HG02798 (cell line): ENCODE results near the gene CEP128.

Source experiments
- ATAC-seq: cut with Tn5 transposase; IDR thresholded peaks from one replicate; pipeline ENCODE4 v1.9.1; 2021; ENCODE audit warnings: mild to moderate bottlenecking; ENCODE audit not compliant: unreplicated experiment, poor library complexity

CEP128 gene

DNA sequence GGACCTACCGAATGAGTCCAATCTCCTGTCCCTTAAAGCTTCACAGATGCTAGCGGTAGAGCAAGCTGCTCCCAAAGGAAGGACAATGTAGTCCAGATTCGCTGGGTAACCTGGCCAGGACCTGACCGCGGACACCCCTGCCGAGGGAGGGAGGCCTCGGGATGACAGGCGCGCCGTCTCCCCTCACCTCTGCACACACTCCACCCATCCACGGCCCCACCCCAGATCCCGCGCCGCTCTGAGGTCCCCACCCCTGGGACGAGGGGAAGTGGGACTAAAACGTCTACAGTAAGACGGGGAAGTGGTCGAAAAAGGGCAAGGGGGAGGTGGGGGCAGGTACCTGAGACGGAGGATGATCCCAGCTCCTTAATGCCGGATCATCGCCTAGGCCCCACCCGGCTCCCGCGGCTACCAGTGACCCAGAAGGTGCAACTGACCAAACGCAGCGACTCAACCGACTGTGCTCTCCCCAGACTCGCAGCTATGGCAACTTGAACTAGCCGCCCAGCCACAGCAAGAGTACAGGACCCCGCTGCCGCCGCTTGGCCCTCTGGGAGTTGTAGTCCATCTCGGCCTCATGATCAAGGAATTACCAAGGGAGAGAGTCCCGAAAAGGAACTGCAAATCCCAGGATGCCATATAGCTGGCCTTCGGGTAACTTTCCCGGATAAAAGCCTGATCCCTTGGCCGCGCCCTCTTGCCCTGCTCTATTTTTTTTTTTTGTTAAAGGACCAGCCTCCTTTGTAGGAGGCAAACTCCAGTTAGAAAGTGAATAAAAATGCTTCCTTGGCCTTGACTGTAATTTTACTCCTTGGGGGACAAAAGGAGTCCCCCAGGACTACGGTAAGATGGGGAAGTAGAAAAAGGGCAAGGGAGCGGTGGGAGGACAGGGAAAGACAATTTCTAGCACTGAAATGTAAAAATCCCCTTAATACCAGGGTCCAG lies at the start of gene CEP128:
Gene CEP128 (minus strand): TSS at position 498 of the 945 bp plus-strand sequence.
- ATAC-seq = peak; percentile 99

DNA sequence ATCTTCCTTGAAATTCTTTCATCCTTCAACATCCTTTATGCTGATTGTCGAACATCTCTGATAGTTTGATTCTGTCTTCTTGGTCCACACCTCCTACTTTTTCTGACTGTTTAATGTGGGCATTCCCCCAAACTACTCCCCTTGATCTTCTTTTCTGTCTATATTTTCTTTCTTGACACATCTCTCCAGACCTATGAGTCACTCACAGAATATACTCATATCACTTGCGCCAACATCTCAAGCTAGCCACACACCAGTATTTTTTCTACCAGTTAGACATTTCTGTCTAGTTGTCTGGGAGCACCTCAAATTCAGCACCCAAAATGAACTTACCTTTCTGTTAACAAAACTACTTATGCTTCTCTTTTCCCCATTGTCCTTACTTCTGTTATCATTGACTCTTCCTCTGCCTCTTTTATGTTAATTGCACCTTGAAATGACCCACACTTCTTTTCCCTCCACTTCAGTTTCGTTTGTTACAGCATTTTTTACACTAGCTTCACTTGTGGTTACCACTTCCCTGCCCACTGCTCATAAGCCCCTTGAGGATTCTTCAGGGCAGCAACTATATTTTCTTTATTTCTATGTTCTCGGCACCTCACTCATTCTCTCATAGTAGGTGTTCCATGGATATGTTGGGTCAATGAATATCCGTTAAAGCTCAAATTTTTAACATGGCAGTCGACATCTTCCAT lies 47.3 kb upstream of the CEP128 start:
- ATAC-seq = peak; percentile 64

GRCh38 chr14:80988192-80988591 lies 46.7 kb upstream of the CEP128 start:
- ATAC-seq = no peak

GRCh38 chr14:80987235-80988032 lies 45.9 kb upstream of the CEP128 start:
- ATAC-seq = peak; percentile 73

DNA sequence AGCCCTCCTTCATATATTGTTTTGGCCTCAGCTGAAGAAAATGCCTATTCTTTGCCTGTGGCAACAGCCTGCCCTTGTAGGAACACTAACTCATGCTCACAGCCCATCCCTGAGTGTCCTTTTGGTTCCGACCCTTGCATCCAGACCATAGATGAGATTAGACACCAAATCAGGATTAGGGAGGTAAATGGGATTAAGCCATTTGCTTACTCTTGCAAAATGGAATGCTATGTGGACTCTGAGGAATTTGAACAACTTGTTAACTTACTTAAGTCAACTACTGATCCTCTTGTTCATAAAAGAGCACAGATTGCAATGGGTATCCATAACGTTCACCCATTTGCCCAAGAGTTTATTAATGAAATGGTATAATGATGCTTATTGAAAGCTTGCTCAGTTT lies 41.2 kb upstream of the CEP128 start:
- ATAC-seq = no peak

DNA sequence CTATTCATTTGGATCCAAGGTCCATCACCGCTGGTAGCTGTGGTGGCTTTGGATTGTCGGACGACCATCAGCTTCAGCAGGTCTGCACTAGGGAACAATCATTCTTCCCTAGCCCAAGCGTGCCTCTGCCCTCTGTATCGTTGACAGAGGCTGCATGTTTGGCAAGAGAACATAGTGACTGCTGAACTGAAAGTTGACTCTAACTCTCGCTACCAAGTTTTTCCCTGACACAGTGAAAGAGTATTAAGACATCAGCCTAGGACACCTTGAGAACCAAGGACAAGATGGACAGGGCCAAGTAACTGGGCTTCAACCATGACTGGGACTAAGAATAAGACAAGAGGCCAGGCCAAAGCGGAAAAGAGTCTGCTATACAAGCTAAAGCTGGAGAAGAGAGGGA lies 40.1 kb upstream of the CEP128 start:
- ATAC-seq = no peak

GRCh38 chr14:80981156-80981555 lies 39.6 kb upstream of the CEP128 start:
- ATAC-seq = no peak

- no peak for ATAC-seq
Observed at GRCh38 chr14:80979951-80980350, 38.4 kb upstream of the CEP128 start.

- ATAC-seq = peak; percentile 56
Observed at GRCh38 chr14:80978403-80978802, 36.9 kb upstream of the CEP128 start.

DNA sequence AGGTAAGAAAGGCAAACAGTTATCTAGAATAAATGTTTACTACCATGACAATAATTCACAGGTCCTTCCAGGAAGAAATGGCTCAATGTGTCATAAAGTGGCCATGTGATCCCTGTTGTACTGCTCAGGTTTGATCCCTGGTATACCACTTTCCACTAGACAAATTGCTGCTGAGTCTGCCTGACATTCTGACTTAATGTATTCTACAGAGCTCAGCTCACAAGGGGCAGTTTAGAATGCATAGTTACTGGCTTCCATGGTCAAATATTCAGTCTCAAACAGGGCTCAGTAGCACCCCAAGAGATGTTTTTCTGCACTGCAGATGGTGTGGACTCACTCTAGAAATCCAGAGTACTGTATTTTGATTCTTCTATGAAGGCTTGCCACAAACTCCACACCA lies 35.7 kb upstream of the CEP128 start:
- peak; percentile 54 for ATAC-seq

DNA sequence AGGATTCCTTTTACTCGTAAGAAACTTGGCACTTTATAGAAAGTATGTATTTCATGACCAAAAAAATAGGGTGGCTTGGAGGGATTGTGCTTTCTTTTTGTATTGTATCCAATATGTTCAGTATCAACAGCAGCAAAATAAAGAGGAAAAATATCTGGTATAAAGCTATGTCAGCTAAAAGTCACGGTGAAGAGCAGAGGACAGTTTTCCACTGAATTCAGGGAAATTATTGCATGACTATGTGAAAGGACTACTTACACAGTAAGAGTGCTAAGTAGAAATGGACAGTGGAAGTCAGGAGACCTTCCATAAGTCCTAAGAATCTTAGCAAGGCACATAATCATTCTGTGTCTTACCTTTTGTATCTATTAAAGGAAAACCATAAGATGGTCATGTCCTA lies 33.1 kb upstream of the CEP128 start:
- ATAC-seq = no peak

DNA sequence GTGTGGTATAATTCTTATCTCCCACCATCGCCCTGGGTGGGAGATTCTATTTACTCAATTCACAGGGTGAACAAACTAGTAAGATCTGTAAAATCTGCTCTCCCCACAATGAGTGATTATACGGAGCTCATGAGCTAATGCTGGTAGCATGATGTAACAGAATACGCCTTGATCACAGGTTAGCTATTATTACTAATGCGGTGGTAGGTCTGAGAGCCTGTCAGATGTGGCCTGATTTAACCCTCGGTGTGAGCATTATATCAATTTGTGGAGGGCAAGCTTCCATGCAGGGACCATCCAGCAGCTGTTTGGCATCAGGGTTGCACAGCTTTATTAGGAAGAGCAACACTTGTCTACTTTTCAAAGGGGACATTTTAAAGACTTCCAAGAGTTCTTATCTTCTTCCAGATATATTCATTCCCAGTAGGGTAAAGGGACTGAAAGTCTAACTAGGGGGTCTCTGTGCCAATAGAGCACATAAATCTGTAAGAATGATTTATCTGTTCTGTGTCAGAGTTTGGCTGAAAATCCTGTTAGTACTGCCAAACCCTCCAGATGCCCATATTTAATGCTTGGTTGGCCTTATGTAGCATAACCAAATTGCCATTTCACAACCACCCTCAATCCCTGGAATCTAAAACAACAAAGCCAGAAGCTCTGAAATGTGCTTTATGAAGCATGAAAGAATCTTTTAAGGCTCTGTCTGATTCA lies 32.5 kb upstream of the CEP128 start:
- ATAC-seq = no peak

DNA sequence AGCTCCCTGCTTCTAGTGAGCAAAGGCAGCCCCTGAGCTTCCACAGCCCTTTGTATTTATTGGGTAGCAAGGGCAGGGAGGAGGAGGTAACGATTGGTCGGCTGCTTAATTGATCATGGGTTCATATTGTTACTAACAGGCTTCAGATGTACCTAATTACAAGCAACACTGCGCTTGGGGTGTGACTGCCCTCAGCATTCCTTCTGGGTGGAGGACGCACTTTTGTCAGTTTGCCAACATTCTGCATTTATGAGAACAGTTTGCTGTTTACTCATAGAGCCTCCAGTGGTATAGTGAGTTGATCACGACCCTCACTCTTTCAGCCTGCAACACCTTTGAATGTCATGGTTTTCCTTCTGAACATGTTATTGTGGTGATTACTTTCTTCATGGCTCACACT lies 23.5 kb upstream of the CEP128 start:
- ATAC-seq = no peak

GRCh38 chr14:80959496-80959895 lies 18.0 kb upstream of the CEP128 start:
- peak; percentile 97 for ATAC-seq

- no peak for ATAC-seq
Observed at GRCh38 chr14:80958939-80959338, 17.4 kb upstream of the CEP128 start.

GRCh38 chr14:80958226-80958625 lies 16.7 kb upstream of the CEP128 start:
- ATAC-seq = no peak

- ATAC-seq = no peak
Observed at GRCh38 chr14:80957613-80958012, 16.1 kb upstream of the CEP128 start.

GRCh38 chr14:80956922-80957321 lies 15.4 kb upstream of the CEP128 start:
- no peak for ATAC-seq

- no peak for ATAC-seq
Observed at GRCh38 chr14:80956102-80956501, 14.6 kb upstream of the CEP128 start.

DNA sequence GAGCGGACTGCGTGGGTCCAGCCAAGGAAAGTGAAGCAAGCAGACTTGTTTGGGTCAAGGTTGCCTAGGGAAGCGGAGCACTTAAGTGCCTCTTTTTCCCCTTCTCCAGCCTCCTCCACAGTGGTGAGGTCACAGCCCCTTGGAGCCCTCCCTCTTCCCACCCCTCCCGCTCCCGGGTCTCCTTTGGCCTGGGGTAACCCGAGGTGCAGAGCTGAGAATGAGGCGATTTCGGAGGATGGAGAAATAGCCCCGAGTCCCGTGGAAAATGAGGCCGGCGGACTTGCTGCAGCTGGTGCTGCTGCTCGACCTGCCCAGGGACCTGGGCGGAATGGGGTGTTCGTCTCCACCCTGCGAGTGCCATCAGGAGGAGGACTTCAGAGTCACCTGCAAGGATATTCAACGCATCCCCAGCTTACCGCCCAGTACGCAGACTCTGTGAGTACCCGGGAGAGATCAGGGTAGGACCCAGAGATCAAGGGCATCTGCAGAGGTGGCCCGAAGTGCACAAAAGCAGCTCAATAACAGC lies 13.9 kb upstream of the CEP128 start, which contains the start of gene TSHR:
Gene TSHR (plus strand): TSS at position 206 of the 526 bp plus-strand sequence. CDS start 60 bp downstream, at position 266.
- ATAC-seq = no peak
